ENCODE data around the gene SERPINI1.

Gene SERPINI1

DNA sequence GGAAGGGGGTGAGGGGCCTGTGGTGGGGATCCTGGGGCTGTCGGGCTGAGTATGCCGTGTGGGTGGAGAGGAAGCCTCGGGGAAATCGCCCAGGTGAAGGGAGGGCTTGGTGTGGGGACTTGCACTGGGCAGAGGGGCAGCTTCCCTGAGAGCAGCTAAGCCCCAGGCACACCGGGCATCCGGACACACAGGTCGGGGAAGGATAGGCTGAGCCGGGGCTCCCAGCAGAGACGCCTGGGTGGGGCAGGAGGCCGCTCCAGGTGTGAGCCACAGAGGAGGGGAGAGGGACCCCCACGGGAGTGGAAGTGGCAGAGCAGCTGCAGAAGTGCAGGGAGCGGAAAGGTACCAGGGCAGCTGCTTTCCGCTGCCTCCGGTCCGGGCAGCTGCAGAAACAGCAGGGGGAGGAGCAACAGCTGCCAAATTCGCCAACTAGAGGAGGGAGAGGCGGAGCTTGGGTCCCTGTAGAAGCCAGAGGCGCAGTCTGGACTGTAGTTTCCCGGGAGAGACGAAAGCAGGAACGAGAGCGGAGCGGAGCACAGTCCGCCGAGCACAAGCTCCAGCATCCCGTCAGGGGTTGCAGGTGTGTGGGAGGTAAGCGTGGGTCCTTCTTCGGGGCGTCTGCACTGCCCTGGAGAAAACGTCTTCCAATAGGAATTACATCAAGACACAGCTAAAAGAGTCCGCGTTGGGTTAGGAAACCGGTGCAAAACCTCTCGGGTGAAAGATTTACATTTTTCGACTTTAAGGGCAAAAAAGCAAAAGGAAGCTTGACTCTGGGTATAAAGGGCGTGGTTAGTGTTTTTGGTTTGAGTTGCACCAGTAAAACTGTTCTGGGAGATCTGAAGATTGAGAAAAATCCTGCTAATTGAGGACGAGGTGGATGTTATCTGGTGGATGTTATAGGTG is at the start of gene SERPINI1:
TSS of gene SERPINI1 (plus strand) at position 489 of the 906 bp plus-strand sequence. CDS start 53,408 bp downstream, outside the sequence.
- peak; percentile 59; the same call in 1 of the 2 replicates for TF ChIP-seq TCF4 (CRISPR knock-in tag; IDR thresholded peaks at IDR 0.05; ENCODE audit: borderline replicate concordance)
- no peak for TF ChIP-seq CREB5 (CRISPR knock-in tag; IDR thresholded peaks at IDR 0.05; ENCODE audit: low read depth)
- TF ChIP-seq, protein P1, sequence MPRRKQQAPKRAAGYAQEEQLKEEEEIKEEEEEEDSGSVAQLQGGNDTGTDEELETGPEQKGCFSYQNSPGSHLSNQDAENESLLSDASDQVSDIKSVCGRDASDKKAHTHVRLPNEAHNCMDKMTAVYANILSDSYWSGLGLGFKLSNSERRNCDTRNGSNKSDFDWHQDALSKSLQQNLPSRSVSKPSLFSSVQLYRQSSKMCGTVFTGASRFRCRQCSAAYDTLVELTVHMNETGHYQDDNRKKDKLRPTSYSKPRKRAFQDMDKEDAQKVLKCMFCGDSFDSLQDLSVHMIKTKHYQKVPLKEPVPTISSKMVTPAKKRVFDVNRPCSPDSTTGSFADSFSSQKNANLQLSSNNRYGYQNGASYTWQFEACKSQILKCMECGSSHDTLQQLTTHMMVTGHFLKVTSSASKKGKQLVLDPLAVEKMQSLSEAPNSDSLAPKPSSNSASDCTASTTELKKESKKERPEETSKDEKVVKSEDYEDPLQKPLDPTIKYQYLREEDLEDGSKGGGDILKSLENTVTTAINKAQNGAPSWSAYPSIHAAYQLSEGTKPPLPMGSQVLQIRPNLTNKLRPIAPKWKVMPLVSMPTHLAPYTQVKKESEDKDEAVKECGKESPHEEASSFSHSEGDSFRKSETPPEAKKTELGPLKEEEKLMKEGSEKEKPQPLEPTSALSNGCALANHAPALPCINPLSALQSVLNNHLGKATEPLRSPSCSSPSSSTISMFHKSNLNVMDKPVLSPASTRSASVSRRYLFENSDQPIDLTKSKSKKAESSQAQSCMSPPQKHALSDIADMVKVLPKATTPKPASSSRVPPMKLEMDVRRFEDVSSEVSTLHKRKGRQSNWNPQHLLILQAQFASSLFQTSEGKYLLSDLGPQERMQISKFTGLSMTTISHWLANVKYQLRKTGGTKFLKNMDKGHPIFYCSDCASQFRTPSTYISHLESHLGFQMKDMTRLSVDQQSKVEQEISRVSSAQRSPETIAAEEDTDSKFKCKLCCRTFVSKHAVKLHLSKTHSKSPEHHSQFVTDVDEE (CRISPR knock-in tag; IDR thresholded peaks at IDR 0.05): no peak
- peak; percentile 86 for ATAC-seq

DNA sequence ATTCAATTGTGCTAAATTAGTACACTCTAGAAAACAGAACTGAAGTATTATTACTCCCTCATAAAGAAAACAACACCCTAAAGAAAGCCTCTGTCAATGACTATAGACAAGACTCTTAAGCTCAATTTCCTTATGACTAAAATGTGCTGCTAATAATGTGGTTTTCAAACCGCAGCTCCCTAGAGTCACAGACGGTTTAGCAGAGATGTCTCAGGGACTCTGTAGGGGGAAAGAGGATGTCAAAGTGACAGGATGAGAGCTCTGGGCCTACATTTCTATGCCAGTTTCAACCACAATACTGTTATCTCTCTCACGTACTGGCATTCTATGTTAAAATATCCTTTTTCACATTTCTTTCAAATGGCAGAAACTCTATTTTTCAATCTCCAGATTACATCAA is 44.2 kb upstream of the SERPINI1 start:
- no peak for ATAC-seq
- TF ChIP-seq CSRNP3 (CRISPR knock-in tag; IDR thresholded peaks at IDR 0.05): no peak
- no peak for TF ChIP-seq ZNF8 (CRISPR knock-in tag; IDR thresholded peaks at IDR 0.05)
- TF ChIP-seq ZNF565 (CRISPR knock-in tag; conservative IDR thresholded peaks at IDR 0.05; ENCODE audit: low read depth): no peak
- no peak for TF ChIP-seq TOX (CRISPR knock-in tag; IDR thresholded peaks at IDR 0.05; ENCODE audit: borderline replicate concordance)
- TF ChIP-seq ESRRG (CRISPR knock-in tag; IDR thresholded peaks at IDR 0.05): no peak
- TF ChIP-seq ZFP30 (CRISPR knock-in tag; IDR thresholded peaks at IDR 0.05): no peak
- TF ChIP-seq TCF4 (CRISPR knock-in tag; IDR thresholded peaks at IDR 0.05; ENCODE audit: borderline replicate concordance): no peak
- TF ChIP-seq ARNTL (CRISPR knock-in tag; IDR thresholded peaks at IDR 0.05; ENCODE audit: borderline replicate concordance, low read depth): no peak
- TF ChIP-seq, protein P2, sequence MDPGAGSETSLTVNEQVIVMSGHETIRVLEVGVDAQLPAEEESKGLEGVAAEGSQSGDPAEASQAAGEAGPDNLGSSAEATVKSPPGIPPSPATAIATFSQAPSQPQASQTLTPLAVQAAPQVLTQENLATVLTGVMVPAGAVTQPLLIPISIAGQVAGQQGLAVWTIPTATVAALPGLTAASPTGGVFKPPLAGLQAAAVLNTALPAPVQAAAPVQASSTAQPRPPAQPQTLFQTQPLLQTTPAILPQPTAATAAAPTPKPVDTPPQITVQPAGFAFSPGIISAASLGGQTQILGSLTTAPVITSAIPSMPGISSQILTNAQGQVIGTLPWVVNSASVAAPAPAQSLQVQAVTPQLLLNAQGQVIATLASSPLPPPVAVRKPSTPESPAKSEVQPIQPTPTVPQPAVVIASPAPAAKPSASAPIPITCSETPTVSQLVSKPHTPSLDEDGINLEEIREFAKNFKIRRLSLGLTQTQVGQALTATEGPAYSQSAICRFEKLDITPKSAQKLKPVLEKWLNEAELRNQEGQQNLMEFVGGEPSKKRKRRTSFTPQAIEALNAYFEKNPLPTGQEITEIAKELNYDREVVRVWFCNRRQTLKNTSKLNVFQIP (CRISPR knock-in tag; IDR thresholded peaks at IDR 0.05; ENCODE audit: borderline replicate concordance, low read depth): no peak
- TF ChIP-seq PPARA (CRISPR knock-in tag; IDR thresholded peaks at IDR 0.05; ENCODE audit: borderline replicate concordance): no peak
- no peak for TF ChIP-seq ISL1 (CRISPR knock-in tag; IDR thresholded peaks at IDR 0.05)
- TF ChIP-seq CSDC2 (CRISPR knock-in tag; IDR thresholded peaks at IDR 0.05): no peak
- TF ChIP-seq GLIS3 (CRISPR knock-in tag; IDR thresholded peaks at IDR 0.05): no peak
- no peak for TF ChIP-seq ZC3H10 (CRISPR knock-in tag; IDR thresholded peaks at IDR 0.05)
- no peak for TF ChIP-seq RARB (CRISPR knock-in tag; IDR thresholded peaks at IDR 0.05)

- TF ChIP-seq SNAI2 (CRISPR knock-in tag; IDR thresholded peaks at IDR 0.05) (no peak), ISL1 (CRISPR knock-in tag; IDR thresholded peaks at IDR 0.05) (peak; percentile 23; the same call in 1 of the 2 replicates)
- ATAC-seq: no peak
Measured at GRCh38 chr3:167694121-167694520, 41.4 kb upstream of the SERPINI1 start.

GRCh38 chr3:167700046-167700445 is 35.5 kb upstream of the SERPINI1 start:
- TF ChIP-seq ESRRG (CRISPR knock-in tag; IDR thresholded peaks at IDR 0.05): no peak
- no peak for TF ChIP-seq OSR1 (CRISPR knock-in tag; IDR thresholded peaks at IDR 0.05)
- TF ChIP-seq ISL1 (CRISPR knock-in tag; IDR thresholded peaks at IDR 0.05): no peak
- TF ChIP-seq BACH2 (CRISPR knock-in tag; IDR thresholded peaks at IDR 0.05; ENCODE audit: borderline replicate concordance): no peak
- no peak for TF ChIP-seq PPARA (CRISPR knock-in tag; IDR thresholded peaks at IDR 0.05; ENCODE audit: borderline replicate concordance)
- no peak for TF ChIP-seq RARB (CRISPR knock-in tag; IDR thresholded peaks at IDR 0.05)
- ATAC-seq: no peak

Data from SK-N-SH treated with all-trans-retinoic acid at 6 μM for 48 hours (cell line).